ENCODE data around the gene TMEM63A.

TMEM63A gene

DNA sequence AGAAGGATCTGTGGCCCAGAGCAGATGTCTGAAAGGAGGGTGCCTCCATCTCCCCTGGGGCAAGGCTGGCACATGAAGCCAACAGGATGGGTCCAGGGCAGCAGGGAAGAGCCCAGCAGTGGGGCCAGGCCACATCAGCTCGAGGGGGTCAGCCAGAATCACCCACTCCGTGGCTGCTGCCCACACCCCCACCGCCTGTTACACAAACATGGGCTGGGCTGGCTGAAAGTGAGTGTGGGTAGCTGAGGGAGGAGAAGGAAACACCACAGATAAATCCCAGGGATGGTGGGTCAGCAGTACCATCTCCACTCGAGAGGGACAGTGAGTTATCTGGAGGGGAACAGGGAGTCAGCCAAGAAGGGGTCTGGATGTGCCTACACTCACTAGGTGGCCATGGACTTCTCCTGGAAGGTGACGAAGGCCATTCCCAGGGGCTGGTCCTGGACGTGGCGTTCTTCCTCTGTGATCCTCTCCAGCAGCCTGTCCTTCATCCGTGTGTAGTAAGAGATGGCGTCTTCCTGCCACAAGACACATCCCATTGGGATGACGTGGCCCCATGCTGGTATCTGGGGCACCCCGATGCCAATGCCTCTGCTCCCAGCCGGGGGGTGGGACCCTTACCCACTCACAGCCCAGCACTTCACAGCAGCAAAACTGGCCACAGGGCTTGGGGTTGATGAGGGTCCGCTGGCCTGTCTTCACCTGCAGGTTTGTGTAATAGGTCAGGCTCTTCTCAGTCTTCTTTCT, 20.2 kb downstream of the TMEM63A start:
- H3K4me1 Mint-ChIP-seq (ENCODE audit: low read depth in 2 of 2), result peaks cover 20 to 21% of the 10 kb centered on the region in 2 donors
- no peak overlapping the region for H3K4me3 Mint-ChIP-seq
- H3K27ac Mint-ChIP-seq, result peak overlapping the region in 1 of 2 donors; percentile 77
- ATAC-seq (replicated peaks) (no peak), DNase-seq (no peak)
- peaks cover 87% of the 10 kb centered on the region for H3K36me3 Mint-ChIP-seq (ENCODE audit: insufficient read depth)
- H3K27me3 Mint-ChIP-seq, result no peaks in the 10 kb centered on the region
- H3K9me3 Mint-ChIP-seq, result no peaks in the 10 kb centered on the region

DNA sequence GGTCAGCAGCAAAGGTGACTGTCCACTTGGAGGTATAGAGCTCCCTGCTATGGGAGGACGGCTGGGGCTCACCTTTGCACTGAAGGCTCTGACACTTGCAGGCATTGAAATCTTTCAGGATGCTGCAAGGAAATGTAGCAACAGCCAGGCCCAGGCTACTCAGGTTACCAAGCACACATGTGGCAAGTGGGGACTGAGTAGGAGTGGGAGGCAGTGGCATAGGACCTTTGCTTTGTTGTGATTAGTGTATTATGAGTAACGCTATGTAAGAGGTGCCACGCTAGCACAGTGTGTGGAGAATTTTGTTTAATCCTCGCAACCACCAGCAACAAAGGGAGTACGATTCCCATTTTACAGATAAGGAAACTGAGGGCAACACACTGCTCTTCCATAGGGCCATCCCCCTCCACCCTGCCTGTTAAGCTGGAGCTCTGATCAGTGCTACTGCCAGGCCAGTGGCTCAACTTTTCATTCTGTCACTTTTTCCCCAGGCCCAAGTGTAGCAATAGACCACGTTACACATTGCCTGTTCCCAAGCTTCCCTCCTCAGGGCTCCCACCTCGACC, 21.2 kb downstream of the TMEM63A start:
- ATAC-seq (replicated peaks) (no peak), DNase-seq (no peak)
- Mint-ChIP-seq H3K9me3 (no peaks in the 10 kb centered on the region), H3K27me3 (no peaks in the 10 kb centered on the region), H3K36me3 (ENCODE audit: insufficient read depth) (peaks cover 85% of the 10 kb centered on the region), H3K4me3 (no peak overlapping the region), H3K4me1 (ENCODE audit: low read depth in 2 of 2) (peaks cover 13 to 14% of the 10 kb centered on the region in 2 donors), H3K27ac (peak overlapping the region; percentile 16 to 77)

DNA sequence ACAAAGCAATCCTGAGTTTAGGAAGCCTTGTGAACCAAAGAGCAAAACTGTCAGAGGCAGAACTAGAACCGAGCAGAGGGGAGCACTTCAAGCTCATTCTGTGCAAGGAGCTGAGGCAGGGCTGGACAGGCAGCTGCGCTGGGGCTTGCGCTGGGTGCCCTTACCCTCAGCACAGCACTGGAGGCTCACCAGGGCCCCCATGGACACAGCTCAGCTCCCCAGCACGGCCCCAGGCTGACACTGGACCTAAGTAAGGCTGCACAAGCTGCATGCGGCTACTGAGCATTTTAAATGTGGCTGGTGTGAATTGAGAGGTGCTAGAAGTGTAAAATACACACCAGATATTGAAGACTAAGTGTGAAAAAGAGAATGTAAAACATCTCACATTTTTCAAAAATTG, 22.1 kb downstream of the TMEM63A start:
- ATAC-seq (replicated peaks) (no peak), DNase-seq (no peak)
- Mint-ChIP-seq H3K36me3 (ENCODE audit: insufficient read depth) (peaks cover 86% of the 10 kb centered on the region), H3K4me3 (no peak overlapping the region), H3K27me3 (no peaks in the 10 kb centered on the region), H3K27ac (peak overlapping the region in 1 of 2 donors; percentile 77), H3K9me3 (no peaks in the 10 kb centered on the region), H3K4me1 (ENCODE audit: low read depth in 2 of 2) (peaks cover 7 to 12% of the 10 kb centered on the region in 2 donors)

DNA sequence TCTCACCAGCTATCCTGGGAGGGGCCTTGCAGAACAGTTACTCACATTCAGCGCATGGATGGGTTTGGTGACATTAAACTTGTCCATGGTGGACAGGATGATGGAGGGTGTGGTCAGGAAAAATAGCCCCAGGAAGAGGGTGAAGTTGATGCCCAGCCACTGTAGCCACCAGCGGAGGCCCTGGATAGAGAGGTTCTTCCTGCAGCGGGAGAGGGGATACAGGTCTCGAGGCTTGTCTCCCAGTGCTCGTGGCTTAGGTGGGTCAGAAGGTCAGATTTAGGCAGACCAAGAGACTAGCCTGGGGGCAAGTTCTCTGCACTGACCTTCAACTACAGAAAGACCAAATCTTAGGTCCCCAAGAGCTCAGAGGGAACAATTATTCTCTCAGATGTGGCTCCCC, 23.0 kb downstream of the TMEM63A start:
- H3K4me1 Mint-ChIP-seq (ENCODE audit: low read depth in 2 of 2), result peaks cover 8 to 15% of the 10 kb centered on the region in 2 donors
- DNase-seq (no peak), ATAC-seq (replicated peaks) (no peak)
- H3K27ac Mint-ChIP-seq, result peak overlapping the region; percentile 77 to 81
- H3K36me3 Mint-ChIP-seq (ENCODE audit: insufficient read depth), result peaks cover 85% of the 10 kb centered on the region
- H3K27me3 Mint-ChIP-seq, result no peaks in the 10 kb centered on the region
- no peak overlapping the region for H3K4me3 Mint-ChIP-seq
- no peaks in the 10 kb centered on the region for H3K9me3 Mint-ChIP-seq

DNA sequence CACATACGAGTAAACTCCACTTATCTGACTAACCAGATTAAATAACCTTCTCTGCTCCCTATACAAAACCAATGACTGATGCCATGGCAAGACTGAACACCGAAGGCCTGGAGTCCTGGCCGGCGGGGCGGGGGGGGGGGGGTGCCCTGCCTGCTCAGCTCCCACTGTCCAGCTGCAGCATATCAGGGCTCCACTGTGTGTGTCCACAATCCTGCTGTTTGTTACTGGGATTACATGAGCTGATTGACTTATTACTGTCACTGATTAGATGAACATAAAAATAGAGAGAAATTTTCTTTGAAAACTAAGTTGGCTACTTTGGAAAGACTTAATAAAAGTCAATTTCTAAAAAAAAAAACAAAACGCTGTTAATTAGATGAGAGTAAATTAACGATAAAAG, 24.9 kb downstream of the TMEM63A start:
- DNase-seq (no peak), ATAC-seq (replicated peaks) (no peak)
- no peak overlapping the region for H3K4me3 Mint-ChIP-seq
- no peaks in the 10 kb centered on the region for H3K9me3 Mint-ChIP-seq
- H3K27ac Mint-ChIP-seq, result peak overlapping the region in 1 of 2 donors; percentile 67
- no peaks in the 10 kb centered on the region for H3K27me3 Mint-ChIP-seq
- H3K4me1 Mint-ChIP-seq (ENCODE audit: low read depth in 2 of 2), result peaks cover 21 to 28% of the 10 kb centered on the region in 2 donors
- peaks cover 82% of the 10 kb centered on the region for H3K36me3 Mint-ChIP-seq (ENCODE audit: insufficient read depth)

DNA sequence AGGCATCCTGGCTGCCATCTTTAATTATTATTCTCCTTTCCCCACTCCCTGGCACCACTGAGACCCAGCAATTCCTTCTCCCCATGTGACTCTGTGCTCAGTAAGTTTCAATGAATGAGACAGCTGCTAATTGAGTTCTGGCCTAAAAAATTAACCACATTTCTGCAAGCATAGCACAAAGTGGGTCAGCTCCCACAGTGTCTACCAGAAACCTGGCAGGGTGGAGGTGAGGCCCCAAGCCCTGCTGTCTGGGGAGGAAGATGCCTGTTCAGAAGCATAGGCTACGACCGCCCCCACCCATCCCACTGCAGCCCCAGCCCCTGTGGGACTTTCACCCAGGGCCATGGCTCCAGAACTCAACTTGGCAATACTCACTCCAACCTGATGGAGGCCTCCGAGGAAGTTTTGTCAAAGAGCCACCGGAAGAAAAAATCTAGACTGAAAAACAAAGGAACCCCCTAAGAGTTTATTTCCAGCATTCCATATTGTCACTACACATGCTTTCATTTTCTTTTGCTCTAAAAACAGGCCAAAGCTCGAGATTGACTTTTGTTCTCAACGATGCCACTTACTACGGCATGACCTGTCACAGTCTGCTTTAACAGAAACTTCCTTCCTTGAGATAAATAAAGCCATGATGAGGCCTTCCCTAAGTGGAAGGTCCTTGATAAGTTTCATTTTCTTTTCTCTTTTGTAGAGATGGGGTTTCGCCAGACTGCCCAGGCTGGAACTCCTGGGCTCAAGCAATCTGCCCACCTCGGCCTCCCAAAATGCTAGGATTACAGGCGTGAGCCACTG, 26.5 kb downstream of the TMEM63A start:
- Mint-ChIP-seq H3K4me3 (peak overlapping the region in 1 of 2 donors; percentile 37), H3K4me1 (ENCODE audit: low read depth in 2 of 2) (peaks cover 28 to 39% of the 10 kb centered on the region in 2 donors), H3K9me3 (no peaks in the 10 kb centered on the region), H3K27ac (peak overlapping the region; percentile 28 to 47), H3K36me3 (ENCODE audit: insufficient read depth) (peaks cover 78% of the 10 kb centered on the region), H3K27me3 (no peaks in the 10 kb centered on the region)
- DNase-seq, result peak in 2 of 3 experiments; percentile 25 to 26
- peak; percentile 86 for ATAC-seq (replicated peaks)

DNA sequence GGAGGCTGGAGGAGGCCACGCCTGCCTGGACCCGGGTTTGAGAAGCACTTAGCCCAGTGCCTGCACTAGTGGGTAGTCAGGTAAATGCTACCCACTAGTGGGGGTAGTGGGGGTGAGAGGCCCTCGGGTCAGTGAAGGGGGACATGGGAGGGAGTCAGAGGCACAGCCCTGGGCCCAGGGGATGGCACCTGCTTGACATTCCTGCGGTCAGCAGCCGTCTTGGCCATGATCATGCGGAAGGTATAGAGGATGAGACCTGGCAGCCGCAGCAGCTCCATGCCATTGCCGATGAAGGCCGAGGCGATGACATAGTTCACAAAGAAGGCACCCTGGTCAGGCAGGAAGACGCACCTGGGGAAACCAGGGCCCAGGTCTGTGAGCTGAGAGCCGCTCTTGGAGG, 28.7 kb downstream of the TMEM63A start:
- peaks cover 48 to 50% of the 10 kb centered on the region in 2 donors for H3K4me1 Mint-ChIP-seq (ENCODE audit: low read depth in 2 of 2)
- ATAC-seq (replicated peaks) (no peak), DNase-seq (no peak)
- H3K4me3 Mint-ChIP-seq, result no peak overlapping the region
- peaks cover 71% of the 10 kb centered on the region for H3K36me3 Mint-ChIP-seq (ENCODE audit: insufficient read depth)
- H3K9me3 Mint-ChIP-seq, result no peaks in the 10 kb centered on the region
- H3K27ac Mint-ChIP-seq, result peak overlapping the region; percentile 84 to 93
- H3K27me3 Mint-ChIP-seq, result no peaks in the 10 kb centered on the region

DNA sequence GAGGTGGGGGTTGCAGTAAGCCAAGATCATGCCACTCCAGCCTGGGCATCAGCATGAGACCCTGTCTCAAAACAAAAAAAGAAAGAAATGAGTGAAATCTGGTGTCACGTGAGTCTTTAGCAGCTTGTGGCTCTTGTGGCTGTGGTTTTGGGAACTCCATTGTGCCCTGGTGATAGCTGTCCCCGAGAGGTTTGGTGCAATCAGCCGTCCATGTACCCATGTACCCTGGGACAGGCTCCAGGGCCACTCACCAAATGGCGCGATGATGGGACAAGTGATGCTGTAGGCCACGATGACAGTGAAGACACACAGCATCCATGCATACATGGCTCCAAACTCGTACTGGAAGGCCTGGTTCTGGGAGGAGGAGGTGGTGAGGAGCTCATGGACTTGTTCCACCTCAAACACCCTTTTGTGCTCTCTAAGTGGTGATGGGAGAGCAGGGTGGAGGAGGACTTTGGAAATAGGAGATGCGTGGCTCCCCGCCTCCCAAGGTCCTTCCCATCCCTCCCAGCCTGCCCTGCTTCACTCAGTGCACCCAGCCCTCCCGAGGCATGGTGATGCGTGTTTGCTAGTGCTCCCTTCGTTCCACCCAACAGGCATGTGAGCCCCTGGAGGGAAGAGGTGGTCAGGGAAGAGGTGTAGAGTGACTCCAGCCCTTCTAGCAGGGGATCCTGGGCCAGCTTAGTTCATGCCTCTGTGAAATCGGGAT, 29.6 kb downstream of the TMEM63A start:
- peaks cover 56 to 58% of the 10 kb centered on the region in 2 donors for H3K4me1 Mint-ChIP-seq (ENCODE audit: low read depth in 2 of 2)

DNA sequence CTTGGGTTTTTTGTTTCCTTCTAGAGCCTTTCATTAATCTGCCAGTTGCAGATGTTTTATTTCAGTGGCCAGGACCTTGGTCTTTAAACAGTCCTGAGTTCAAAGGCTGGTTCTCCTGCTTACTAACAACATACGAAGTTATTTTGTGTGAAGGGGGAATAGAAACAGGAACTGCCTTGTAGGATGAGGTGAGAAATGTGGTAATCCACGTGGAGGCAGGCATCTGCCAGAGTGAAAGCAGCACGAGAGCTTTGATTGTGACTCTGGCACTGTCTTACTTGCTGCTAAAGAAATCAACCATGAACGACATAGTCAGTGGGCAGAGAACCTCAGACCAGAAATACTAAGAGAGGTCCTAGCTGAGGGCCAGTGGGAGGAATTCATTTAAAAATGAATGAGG, 30.4 kb downstream of the TMEM63A start:
- peak overlapping the region; percentile 93 to 94 for H3K27ac Mint-ChIP-seq
- peaks cover 58% of the 10 kb centered on the region for H3K36me3 Mint-ChIP-seq (ENCODE audit: insufficient read depth)
- H3K9me3 Mint-ChIP-seq, result no peaks in the 10 kb centered on the region
- ATAC-seq (replicated peaks) (peak; percentile 41), DNase-seq (peak in 2 of 3 experiments; percentile 11 to 19)
- H3K4me3 Mint-ChIP-seq, result peak overlapping the region; percentile 48 to 72
- H3K4me1 Mint-ChIP-seq (ENCODE audit: low read depth in 2 of 2), result peaks cover 59 to 65% of the 10 kb centered on the region in 2 donors
- no peaks in the 10 kb centered on the region for H3K27me3 Mint-ChIP-seq

More for the DNA sequence above, 29.6 kb downstream of the TMEM63A start:
- Mint-ChIP-seq H3K9me3 (no peaks in the 10 kb centered on the region), H3K4me3 (peak overlapping the region; percentile 48 to 72), H3K27me3 (no peaks in the 10 kb centered on the region), H3K36me3 (ENCODE audit: insufficient read depth) (peaks cover 64% of the 10 kb centered on the region), H3K27ac (peak overlapping the region; percentile 93 to 94)
- DNase-seq, result no peak
- no peak for ATAC-seq (replicated peaks)

DNA sequence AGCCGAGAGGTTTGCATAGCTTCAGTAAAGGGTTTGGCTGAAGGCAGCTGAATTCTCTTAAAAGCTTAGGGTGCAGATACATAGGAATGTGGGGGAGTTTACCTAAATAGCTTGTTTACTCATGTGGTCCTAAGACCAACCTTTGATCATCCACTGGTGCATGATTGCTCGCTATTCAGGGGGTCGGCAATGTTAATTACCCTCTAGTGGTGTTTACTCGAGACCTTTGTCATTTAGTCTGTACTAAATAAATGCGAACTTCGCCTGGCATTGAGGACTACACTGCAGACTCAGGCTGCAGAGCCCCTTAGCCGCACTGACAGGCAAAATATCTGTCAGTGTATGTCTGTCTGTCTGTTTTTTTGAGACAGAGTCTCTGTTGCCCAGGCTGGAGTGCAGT, 31.8 kb downstream of the TMEM63A start:
- Mint-ChIP-seq H3K36me3 (ENCODE audit: insufficient read depth) (peaks cover 52% of the 10 kb centered on the region), H3K4me3 (peak overlapping the region; percentile 44 to 70), H3K27ac (peak overlapping the region; percentile 96 to 97), H3K9me3 (no peaks in the 10 kb centered on the region), H3K27me3 (no peaks in the 10 kb centered on the region), H3K4me1 (ENCODE audit: low read depth in 2 of 2) (peaks cover 55 to 57% of the 10 kb centered on the region in 2 donors)
- no peak for ATAC-seq (replicated peaks)
- DNase-seq, result no peak

DNA sequence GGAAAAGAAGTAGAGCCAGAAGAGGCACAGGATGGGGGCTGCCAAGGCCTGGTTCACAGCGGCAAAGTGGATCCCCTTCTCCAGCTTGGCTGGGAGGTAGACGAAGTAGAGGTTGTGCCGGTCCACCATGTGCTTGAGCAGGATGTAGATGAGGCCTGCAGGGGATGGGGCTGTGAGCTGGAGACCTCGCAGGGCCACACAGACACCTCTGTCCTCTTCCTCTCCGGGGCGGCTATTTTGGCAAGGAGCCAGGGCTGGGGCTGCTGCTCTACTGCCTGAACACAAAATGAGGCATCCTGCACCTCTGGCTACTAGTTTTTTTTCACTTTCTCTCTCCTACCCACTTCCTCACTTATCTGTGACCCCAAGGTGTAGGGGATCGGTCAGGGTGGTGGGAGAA, 32.3 kb downstream of the TMEM63A start:
- Mint-ChIP-seq H3K4me1 (ENCODE audit: low read depth in 2 of 2) (peaks cover 55 to 57% of the 10 kb centered on the region in 2 donors), H3K9me3 (no peaks in the 10 kb centered on the region), H3K4me3 (peak overlapping the region; percentile 44 to 70), H3K27me3 (no peaks in the 10 kb centered on the region), H3K27ac (peak overlapping the region; percentile 96 to 97), H3K36me3 (ENCODE audit: insufficient read depth) (peaks cover 49% of the 10 kb centered on the region)
- DNase-seq (peak; percentile 51 to 61 (median 57)), ATAC-seq (replicated peaks) (peak; percentile 59)

DNA sequence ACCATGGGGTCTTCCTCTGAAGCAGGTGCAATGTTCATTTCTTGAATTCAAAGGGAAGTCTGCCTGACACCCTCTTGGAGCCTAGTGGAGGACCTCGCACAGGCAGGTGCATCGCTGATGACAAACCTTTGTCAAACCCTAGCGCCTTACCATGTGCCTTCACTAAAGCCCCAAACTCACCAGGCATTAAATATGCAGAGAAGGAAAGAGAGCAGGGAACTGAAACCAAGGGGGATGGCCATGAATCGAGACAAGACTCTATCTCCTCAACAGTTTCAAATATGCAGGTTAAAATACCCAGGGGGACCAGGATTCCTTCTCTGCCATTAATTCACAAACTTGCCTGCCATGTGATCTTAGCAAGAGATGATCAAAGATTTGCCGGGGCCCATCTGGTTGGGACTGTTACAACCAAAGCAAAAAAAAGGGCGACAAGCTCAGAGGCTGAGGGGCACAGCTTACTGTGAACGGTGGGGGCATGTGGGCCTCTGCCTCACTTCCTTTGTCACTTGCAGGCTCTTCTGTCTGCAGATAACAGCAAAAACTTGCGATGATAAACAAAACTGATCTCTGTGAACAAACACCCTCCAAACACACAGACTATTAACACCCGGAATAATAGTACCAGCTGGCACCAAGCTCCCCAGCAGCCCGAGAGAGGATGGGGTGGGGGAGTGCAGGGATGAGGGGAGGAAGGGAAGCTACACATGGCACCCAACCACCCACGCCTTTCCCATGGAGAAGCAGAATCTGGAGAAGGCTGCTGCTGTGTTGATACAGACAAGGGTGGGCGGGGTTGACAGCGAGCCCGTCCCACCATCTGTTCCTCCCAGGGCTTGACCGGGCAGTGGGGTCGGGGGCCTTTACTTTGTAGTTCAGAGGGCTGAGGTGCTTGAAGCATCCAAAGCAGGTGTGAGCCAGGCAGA, 33.9 kb downstream of the TMEM63A start:
- Mint-ChIP-seq H3K4me3 (peak overlapping the region; percentile 78), H3K27ac (peak overlapping the region; percentile 96 to 97), H3K27me3 (no peaks in the 10 kb centered on the region), H3K9me3 (no peaks in the 10 kb centered on the region), H3K36me3 (ENCODE audit: insufficient read depth) (peaks cover 49% of the 10 kb centered on the region), H3K4me1 (ENCODE audit: low read depth in 2 of 2) (peaks cover 55 to 58% of the 10 kb centered on the region in 2 donors)
- DNase-seq, result peak; percentile 34 to 48 (median 47)
- peak; percentile 80 for ATAC-seq (replicated peaks)

Measured in effector memory CD8-positive, alpha-beta T cell (primary cell).